Activated CD4-positive, alpha-beta T cell treated with anti-CD3 and anti-CD28 coated beads, Interleukin-2, Interleukin-4, amounts not matched to agents 100 ng/mL and 50 ng/mL, durations not matched to agents 16 hours and 8 hours (primary cell): Measurements from ENCODE around the gene ATP4A.
"Not testable (repeated sequence)": the region's sequence is repeated elsewhere in the genome, so short reads cannot be mapped to it uniquely, and the experiment has no call there.

Source experiments
- DNase-seq: peaks from one replicate; pipeline ENCODE4 v3.0.0-alpha.2; 2020; ENCODE audit warnings: low spot score

ATP4A gene

DNA sequence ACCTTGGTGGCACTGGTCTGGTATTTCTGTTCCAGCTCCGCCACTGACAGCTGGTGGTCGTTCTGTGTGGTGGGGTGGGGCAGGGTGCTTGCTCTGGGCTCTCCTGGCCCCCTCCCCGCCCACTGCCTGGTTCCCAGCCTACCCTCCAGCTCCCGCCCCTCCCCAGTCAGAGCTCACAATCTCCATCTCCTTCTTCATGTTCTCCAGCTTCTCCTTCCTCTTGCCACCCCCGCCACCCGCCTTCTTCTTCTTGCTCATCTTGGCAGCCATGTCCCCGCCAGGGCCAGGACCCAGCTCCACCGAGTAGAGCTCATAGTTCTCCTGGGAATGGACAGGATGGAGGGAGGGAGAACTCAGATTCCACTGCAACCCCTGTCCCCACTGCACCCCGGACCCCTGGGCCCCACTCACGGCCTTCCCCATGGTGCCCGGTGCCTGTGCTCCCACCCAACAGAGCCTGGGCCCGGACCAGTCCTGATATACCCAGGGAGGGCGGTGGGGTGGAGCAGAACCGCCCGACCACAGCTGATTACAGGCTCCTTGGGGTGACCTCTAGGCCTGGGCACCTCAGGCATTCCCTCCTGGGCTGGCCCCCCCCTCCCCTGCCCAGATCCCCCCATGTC, at the start of gene ATP4A:
ATP4A (minus strand) TSS at position 452 of the 623 bp plus-strand sequence; CDS start at position 423, 29 bp downstream.
- DNase-seq: no peak

DNA sequence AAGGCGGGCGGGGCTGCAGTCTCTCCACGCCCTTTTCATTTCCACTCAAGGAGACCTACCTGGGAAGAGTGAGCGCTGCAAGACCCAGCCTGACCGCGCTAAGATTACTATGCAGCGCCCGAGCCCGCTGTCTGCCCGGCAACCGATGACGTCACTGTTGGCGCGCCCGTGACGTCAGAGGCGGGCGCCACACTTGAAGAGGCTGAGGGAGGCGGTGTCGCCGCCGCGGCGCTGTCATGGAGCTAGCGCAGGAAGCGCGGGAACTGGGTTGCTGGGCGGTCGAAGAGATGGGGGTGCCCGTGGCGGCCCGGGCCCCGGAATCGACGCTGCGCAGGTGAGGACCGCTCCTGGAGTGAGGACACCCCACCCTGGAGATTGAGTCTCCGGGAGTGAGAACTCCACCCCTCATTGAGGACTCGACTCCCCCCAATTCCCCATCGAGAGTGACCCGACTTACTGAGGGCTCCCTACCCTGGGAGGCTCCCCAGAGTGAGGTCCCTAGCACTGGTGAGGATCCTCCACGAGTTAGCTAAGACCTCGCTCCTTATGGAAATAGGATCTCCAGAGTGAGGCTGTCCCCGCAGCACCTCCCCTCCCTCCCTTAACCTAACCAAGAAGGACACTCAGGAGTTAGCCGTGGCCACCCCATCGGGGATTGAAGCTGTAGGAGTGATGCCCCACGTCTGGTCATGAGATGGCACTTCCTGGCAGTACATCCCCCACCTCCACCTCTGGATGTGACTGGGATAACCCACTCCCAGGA, 49.3 kb upstream of the ATP4A start, which contains the start of gene HAUS5:
HAUS5 (plus strand) TSS at position 177 of the 763 bp plus-strand sequence; CDS start at position 237, 60 bp downstream.
- peak; percentile 97 for DNase-seq

GRCh38 chr19:35612224-35612558, 48.7 kb upstream of the ATP4A start:
- no peak for DNase-seq

GRCh38 chr19:35609851-35610353, 46.4 kb upstream of the ATP4A start:
- peak; percentile 22 for DNase-seq

DNA sequence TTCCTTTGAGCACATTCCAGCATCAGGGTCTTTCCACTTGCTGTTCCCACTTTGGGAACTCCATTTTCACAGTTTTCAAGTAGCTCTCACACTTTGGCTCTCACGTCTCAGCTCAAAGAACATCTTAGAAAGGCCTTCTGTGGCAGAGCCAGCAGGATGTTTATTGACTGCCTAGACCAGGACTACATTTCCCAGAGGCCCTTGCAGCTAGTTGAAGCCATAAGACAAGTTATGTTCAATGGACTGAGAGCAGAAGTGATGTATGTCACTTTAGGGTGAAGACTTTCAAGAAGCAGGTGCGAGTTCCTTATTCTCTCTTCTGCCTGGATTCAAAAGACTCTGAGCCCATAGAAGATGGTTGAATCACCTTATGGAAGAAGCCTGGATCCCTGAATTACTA, 44.8 kb upstream of the ATP4A start:
- no peak for DNase-seq

DNA sequence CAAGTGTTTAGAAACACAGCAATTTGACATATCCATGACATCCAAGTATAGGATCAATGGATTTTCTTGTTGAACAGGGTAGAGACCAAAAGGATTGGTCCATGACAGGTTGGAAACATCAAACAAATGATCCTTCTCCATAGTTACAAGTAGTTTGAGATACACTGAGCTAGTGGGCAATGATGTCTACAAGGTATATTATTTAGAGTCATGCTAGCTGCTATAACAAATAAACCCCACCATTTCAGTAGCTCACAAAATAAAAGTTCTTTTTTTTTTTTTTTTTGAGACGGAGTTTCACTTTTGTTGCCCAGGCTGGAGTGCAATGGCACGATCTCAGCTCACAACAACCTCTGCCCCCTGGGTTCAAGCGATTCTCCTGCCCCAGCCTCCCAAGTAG, 44.2 kb upstream of the ATP4A start:
- DNase-seq: no peak

DNA sequence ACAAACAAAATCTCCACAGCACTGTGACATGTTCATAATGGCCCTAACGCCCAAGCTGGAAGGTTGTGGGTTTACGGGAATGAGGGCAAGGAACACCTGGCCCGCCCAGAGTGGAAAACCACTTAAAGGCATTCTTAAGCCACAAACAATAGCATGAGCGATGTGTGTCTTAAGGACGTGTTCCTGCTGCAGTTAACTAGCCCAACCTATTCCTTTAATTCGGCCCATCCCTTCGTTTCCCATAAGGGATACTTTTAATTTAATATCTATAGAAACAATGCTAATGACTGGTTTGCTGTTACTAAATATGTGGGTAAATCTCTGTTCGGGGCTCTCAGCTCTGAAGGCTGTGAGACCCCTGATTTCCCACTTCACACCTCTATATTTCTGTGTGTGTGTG, 43.7 kb upstream of the ATP4A start:
- DNase-seq: not testable (repeated sequence)

DNA sequence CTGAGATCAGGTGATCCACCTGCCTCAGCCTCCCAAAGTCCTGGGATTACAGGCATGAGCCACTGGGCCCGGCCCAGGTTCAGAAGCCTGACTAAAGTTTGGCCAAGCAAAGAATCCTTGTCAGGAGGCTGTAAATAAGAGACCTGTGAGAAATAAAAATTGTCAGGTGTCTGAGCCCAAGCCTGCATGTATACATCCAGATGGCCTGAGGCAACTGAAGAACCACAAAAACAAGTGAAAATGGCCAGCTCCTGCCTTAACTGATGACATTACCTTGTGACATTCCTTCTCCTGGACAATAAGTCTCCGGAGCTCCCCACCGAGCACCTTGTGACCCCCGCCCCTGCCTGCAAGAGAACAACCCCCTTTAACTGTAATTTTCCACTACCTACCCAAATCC, 41.0 kb upstream of the ATP4A start:
- not testable (repeated sequence) for DNase-seq

GRCh38 chr19:35601971-35602370, 38.5 kb upstream of the ATP4A start:
- DNase-seq: no peak

DNA sequence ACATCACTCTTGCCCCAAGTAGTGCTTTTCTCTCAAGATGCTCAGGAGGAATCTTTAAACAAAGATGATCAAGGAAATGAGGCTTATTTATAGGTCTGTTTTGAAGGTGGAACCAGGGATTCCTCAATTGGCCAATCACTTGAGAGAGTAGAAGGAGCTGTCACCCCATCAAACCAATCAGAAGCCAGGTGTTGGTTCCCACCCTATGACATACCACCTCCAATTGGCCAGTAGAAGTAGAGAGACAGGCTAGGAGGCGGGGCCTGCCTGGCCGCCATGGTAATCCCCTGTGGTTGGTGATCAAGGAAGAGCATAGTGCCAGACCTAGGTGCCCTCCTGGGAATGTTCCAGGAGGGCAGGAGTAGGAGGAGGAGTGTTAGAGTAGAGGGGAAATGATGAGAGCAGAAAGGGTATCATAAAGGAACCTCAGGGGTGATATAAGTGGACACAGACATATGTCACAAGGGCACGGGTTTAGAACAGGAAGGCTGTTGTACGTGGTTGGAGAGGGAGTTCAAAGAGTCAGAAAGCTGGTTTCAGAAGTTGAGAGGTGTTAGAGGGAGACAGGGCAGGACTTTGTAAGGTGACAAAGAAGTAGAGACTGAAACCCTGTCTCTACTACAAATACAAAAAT, 33.0 kb upstream of the ATP4A start:
- peak; percentile 18 for DNase-seq

GRCh38 chr19:35595928-35596327, 32.5 kb upstream of the ATP4A start:
- DNase-seq: no peak

DNA sequence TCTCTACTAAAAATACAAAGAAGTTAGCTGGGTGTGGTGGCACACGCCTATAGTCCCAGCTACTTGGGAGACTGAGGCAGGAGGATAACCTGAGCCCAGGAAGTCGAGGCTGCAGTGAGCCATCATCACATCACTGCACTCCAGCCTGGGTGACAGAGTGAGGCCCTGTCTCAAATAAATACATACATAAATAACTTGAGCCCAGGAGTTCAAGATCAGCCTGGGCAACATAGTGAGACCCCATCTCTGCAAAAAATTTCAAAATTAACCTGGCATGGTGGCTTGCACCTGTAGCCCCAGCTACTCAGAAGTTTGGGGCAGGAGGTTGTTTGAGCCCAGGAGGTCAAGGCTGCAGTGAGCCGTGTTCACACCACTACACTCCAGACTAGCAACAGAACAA, 31.6 kb upstream of the ATP4A start:
- DNase-seq: not testable (repeated sequence)

- DNase-seq: peak; percentile 15
Observed at GRCh38 chr19:35592226-35592625, 28.8 kb upstream of the ATP4A start.

DNA sequence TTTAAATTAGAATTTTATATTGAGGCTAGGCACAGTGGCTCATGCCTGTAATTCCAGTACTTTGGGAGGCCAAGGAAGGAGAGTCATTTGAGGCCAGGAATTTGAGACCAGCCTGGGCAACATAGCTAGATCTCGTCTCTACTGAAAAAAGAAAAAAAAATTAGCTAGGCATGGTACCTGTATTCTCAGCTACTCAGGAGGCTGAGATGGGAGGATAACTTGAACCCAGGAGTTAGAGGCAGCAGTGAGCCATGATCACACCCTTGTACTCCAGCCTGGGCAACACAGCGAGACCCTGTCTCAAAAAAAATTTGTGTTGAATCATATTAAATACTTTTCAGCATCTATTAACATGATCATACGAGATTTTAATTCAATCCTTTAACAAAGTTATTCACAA, 27.4 kb upstream of the ATP4A start:
- no peak for DNase-seq

- DNase-seq: no peak
Observed at GRCh38 chr19:35587321-35587720, 23.9 kb upstream of the ATP4A start.

DNA sequence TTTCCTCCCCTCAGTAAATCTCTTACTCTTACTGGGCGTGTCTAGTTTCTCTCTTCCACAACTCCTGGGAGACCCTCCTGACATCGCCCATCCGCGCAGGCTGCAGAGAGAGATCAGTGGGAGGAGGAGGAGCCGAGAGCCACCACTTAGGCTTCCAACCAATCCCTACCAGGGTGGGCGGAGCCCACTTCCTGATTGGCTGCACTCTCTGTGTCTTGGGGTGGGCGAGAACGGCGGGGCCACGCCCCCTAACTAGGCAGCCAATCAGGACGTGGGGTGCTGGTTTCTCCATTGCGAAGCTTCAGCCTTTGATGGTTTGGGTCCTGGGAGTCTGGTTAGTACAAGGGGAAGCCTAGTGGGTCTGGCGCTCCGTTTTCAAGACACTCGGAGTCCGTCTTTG, 22.4 kb upstream of the ATP4A start, which contains the start of gene PMIS2:
PMIS2 (plus strand) TSS at position 326 of the 400 bp plus-strand sequence. CDS start 87 bp downstream, outside the sequence.
- DNase-seq: no peak

GRCh38 chr19:35582760-35583159, 19.3 kb upstream of the ATP4A start:
- DNase-seq: no peak

DNA sequence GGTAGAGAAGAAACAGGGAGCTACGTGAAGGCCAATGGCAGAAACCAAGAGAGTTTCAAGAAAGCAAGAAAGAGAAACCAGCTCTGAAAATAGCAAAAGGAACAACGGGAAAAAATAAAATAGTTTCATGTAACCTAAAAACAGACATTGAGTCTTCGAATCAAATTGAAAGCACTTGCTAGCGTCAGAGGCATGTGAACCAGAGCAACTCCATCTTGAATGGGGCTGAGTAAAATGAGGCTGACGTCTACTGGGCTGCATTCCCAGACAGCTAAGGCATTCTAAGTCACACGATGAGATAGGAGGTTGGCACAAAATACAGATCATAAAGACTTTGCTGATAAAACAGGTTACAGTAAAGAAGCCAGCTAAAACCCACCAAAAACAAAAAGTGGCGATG, 15.2 kb upstream of the ATP4A start:
- no peak for DNase-seq

- DNase-seq: no peak
Observed at GRCh38 chr19:35577918-35578317, 14.5 kb upstream of the ATP4A start.

GRCh38 chr19:35571406-35571965, 8.0 kb upstream of the ATP4A start:
- DNase-seq: no peak

DNA sequence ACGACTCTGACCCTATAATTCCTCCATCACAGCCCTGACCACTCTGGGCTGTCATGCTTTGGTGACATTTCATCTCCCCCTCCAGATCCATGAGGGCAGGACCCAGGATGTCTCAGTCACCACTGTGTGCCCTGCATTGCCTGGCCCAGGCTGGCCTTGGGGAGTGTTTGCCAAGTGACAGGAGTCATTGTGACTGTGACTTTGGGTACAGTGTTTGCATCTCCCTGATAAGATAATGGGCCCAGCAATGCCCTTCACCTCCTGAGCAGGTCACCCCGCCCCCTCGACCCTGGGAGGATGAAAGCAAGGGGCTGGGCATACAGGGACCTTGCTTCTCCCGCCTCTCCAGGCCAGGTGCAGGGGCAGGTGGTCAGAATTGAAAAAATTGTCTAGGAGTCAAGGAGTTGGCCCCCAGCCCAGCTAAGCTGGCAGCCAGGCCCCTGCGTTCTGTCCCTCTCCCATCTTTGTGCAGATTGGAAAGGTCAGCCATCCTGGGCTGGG, 5.9 kb upstream of the ATP4A start:
- no peak for DNase-seq

- DNase-seq: no peak
Observed at GRCh38 chr19:35566738-35567137, 3.3 kb upstream of the ATP4A start.
